H1 (cell line): ENCODE results near the gene ABCA13. TPM values are rescaled to one million over a fixed set of nuclear protein-coding genes. Genes with fewer than 3 reads are reported as not detected.

Experiments used
- JUND ChIP-seq: IDR thresholded peaks from 2 replicates; pipeline ENCODE4 v1.6.1; 2011; ENCODE audit warnings: mild to moderate bottlenecking, improper control_type of control experiment, low read length
- RFX5 ChIP-seq: IDR thresholded peaks from 2 replicates; pipeline ENCODE4 v1.6.1; 2011; ENCODE audit warnings: low read depth, low read length, improper control_type of control experiment, borderline replicate concordance
- polyA plus RNA-seq, 7 experiments: library from polyadenylated mRNA; depleted of rRNA in 3 of 7; stranded (reverse) in 5 of 7; unstranded in 2 of 7; fragments of >200 nt in 5 of 7; fragments of 200-250 nt in 2 of 7; gene quantifications; 1 replicate in 5 of 7; 2 replicates in 1 of 7; 4 replicates in 1 of 7; pipeline versions ENCODE4 v1.2.1 to v1.2.3, GENCODE V29; 2011 to 2013; ENCODE audit warnings: missing spikeins in 2 of 7, mixed read lengths in 2 of 7
- total RNA-seq: library from RNA; stranded (reverse); fragmentation: NEBNext Ultra II Directional; extraction: Animal tissue kit (Norgen Biotek cat#: 25700); gene quantifications from 2 replicates; pipeline ENCODE4 v1.2.1, GENCODE V29; 2021
- TF ChIP-seq, protein P1 (sequence below): fragments of 300-600 bp; sonication (generic); IDR thresholded peaks from 2 replicates; pipeline ENCODE4 v1.7.1; 2012; ENCODE audit warnings: low read length, moderate library complexity, mild to moderate bottlenecking, inconsistent platforms; ENCODE audit not compliant: insufficient replicate concordance
- TF ChIP-seq, protein P2 (sequence below): IDR thresholded peaks from 2 replicates; pipeline ENCODE4 v1.6.1; 2012; ENCODE audit warnings: inconsistent platforms

Gene ABCA13
- total and polyA plus RNA-seq, 2 of the 8 experiments (the other 6 are each of a cell fraction or from before 2014, with no cell fraction given) = 0.07 to 0.09 TPM

GRCh38 chr7:48321319-48322010 is 150.2 kb downstream of the ABCA13 start (continued):
- TF ChIP-seq, protein P1, sequence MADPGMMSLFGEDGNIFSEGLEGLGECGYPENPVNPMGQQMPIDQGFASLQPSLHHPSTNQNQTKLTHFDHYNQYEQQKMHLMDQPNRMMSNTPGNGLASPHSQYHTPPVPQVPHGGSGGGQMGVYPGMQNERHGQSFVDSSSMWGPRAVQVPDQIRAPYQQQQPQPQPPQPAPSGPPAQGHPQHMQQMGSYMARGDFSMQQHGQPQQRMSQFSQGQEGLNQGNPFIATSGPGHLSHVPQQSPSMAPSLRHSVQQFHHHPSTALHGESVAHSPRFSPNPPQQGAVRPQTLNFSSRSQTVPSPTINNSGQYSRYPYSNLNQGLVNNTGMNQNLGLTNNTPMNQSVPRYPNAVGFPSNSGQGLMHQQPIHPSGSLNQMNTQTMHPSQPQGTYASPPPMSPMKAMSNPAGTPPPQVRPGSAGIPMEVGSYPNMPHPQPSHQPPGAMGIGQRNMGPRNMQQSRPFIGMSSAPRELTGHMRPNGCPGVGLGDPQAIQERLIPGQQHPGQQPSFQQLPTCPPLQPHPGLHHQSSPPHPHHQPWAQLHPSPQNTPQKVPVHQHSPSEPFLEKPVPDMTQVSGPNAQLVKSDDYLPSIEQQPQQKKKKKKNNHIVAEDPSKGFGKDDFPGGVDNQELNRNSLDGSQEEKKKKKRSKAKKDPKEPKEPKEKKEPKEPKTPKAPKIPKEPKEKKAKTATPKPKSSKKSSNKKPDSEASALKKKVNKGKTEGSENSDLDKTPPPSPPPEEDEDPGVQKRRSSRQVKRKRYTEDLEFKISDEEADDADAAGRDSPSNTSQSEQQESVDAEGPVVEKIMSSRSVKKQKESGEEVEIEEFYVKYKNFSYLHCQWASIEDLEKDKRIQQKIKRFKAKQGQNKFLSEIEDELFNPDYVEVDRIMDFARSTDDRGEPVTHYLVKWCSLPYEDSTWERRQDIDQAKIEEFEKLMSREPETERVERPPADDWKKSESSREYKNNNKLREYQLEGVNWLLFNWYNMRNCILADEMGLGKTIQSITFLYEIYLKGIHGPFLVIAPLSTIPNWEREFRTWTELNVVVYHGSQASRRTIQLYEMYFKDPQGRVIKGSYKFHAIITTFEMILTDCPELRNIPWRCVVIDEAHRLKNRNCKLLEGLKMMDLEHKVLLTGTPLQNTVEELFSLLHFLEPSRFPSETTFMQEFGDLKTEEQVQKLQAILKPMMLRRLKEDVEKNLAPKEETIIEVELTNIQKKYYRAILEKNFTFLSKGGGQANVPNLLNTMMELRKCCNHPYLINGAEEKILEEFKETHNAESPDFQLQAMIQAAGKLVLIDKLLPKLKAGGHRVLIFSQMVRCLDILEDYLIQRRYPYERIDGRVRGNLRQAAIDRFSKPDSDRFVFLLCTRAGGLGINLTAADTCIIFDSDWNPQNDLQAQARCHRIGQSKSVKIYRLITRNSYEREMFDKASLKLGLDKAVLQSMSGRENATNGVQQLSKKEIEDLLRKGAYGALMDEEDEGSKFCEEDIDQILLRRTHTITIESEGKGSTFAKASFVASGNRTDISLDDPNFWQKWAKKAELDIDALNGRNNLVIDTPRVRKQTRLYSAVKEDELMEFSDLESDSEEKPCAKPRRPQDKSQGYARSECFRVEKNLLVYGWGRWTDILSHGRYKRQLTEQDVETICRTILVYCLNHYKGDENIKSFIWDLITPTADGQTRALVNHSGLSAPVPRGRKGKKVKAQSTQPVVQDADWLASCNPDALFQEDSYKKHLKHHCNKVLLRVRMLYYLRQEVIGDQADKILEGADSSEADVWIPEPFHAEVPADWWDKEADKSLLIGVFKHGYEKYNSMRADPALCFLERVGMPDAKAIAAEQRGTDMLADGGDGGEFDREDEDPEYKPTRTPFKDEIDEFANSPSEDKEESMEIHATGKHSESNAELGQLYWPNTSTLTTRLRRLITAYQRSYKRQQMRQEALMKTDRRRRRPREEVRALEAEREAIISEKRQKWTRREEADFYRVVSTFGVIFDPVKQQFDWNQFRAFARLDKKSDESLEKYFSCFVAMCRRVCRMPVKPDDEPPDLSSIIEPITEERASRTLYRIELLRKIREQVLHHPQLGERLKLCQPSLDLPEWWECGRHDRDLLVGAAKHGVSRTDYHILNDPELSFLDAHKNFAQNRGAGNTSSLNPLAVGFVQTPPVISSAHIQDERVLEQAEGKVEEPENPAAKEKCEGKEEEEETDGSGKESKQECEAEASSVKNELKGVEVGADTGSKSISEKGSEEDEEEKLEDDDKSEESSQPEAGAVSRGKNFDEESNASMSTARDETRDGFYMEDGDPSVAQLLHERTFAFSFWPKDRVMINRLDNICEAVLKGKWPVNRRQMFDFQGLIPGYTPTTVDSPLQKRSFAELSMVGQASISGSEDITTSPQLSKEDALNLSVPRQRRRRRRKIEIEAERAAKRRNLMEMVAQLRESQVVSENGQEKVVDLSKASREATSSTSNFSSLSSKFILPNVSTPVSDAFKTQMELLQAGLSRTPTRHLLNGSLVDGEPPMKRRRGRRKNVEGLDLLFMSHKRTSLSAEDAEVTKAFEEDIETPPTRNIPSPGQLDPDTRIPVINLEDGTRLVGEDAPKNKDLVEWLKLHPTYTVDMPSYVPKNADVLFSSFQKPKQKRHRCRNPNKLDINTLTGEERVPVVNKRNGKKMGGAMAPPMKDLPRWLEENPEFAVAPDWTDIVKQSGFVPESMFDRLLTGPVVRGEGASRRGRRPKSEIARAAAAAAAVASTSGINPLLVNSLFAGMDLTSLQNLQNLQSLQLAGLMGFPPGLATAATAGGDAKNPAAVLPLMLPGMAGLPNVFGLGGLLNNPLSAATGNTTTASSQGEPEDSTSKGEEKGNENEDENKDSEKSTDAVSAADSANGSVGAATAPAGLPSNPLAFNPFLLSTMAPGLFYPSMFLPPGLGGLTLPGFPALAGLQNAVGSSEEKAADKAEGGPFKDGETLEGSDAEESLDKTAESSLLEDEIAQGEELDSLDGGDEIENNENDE = no peak
- TF ChIP-seq JUND = no peak
- no peak for TF ChIP-seq RFX5
- TF ChIP-seq, protein P2, sequence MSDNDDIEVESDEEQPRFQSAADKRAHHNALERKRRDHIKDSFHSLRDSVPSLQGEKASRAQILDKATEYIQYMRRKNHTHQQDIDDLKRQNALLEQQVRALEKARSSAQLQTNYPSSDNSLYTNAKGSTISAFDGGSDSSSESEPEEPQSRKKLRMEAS = no peak
